22Rv1 (cell line): ENCODE data around the gene C1QTNF8.

ENCODE experiments used
- H3K27ac ChIP-seq: fragments of 450-650 bp; 2 replicates; pipeline ENCODE4 v1.5.1; 2017
- ZFX ChIP-seq: fragments of 450-650 bp; IDR thresholded peaks from 2 replicates; pipeline ENCODE4 v1.6.1; 2017; ENCODE audit warnings: antibody characterized with exemption, borderline replicate concordance
- TF ChIP-seq, protein P1 (sequence below): fragments of 450-650 bp; IDR thresholded peaks from 2 replicates; pipeline ENCODE4 v1.5.1; 2017; ENCODE audit warnings: mild to moderate bottlenecking

The C1QTNF8 gene

DNA sequence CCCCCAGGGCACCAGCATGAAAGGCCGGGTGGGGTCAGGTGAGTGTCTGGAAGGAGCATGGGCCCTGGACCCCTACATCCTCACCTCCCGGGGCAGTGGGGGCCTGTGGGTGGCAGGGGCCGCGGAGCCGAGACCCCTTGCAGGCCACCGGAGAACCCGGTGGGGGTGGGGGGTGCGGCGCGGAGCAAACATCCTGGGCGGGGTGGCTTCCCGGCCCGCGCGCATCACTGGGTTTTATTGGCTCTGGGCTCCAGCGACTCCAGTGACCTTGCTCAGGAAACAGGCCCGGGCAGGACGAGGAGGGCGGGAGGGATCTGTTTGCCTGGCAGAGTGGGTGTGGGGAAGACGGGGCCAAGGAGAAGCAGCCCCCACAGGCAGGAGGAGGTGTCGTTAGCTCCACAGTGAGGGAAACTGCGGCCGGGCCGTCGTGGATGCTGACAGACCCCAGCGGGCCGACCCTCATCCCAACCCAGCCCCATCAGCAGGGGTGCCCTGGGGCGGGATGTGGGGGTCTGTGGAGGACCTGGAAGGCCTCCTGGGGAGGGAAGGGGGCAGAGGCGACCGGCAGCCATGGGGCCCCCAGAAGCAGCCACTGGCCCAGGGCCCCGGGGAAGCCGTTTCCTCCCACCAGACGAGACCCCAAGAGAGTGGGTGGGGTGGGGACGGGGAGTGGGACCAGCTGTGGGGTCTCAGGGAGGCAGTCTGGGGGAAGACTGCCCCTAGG is 12.9 kb downstream of the C1QTNF8 start:
- TF ChIP-seq, protein P1, sequence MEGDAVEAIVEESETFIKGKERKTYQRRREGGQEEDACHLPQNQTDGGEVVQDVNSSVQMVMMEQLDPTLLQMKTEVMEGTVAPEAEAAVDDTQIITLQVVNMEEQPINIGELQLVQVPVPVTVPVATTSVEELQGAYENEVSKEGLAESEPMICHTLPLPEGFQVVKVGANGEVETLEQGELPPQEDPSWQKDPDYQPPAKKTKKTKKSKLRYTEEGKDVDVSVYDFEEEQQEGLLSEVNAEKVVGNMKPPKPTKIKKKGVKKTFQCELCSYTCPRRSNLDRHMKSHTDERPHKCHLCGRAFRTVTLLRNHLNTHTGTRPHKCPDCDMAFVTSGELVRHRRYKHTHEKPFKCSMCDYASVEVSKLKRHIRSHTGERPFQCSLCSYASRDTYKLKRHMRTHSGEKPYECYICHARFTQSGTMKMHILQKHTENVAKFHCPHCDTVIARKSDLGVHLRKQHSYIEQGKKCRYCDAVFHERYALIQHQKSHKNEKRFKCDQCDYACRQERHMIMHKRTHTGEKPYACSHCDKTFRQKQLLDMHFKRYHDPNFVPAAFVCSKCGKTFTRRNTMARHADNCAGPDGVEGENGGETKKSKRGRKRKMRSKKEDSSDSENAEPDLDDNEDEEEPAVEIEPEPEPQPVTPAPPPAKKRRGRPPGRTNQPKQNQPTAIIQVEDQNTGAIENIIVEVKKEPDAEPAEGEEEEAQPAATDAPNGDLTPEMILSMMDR: no peak
- no peak for TF ChIP-seq ZFX
- H3K27ac ChIP-seq: no peak overlapping the region

DNA sequence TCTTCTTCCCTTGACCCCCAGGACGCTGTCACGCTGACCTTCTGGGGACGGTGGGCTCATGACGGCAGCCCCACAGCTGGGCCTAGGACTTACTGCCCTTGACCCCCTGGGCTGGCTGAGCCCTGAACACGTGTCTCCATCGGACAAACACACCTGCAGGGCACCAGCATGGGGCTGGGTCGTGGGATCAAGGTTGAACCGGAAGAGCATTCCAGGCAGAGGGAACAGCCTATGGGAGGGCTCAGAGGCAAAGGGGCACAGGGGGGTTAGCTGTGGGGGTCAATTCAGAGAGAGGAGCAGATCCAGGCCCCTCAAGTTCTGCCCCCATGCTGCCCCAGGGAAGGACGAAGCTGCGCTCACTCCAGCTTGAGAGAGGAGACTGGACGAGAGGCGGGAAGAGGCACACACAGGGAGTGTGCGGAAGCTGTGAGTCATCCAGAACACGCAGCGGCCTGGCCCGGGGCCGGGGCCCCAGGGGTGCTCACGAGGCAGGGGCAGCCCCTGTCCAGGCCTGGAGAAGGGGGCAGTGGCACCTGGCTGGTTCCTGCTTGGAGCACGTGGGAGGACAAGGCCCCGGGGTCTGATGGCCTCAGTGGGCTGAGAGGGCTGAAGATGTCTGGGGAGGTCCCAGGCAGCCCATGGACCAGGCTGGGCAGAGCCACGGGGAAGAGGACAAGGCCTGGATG is 13.6 kb downstream of the C1QTNF8 start:
- TF ChIP-seq, protein P1: no peak
- TF ChIP-seq ZFX: no peak
- H3K27ac ChIP-seq: no peak overlapping the region

DNA sequence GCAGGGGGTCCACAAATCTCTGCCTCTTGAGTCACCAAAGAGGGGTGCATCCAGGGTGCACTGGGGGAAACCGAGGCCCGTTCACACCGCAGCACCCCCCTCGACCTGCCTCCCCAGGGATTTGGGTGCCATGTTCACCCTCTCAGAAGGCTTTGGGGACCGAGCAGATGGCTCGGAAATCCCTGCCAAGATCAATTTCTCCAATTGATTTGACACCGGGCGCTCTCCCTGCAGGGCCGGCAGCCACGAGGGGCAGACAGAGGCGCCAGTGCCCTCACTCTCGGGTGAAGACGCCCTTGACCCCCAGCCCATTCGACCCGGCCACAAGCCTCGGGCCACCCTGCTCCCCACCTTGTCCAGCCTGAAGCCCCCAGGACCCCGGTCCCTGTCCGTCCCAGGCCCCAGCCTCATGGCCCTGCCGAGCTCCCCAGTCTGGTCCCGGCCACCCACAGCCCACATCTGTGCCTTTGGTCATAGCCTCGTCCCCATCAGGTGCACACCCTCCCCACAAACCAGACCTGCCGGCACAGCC is 14.2 kb downstream of the C1QTNF8 start:
- no peak overlapping the region for H3K27ac ChIP-seq
- TF ChIP-seq, protein P1: no peak
- TF ChIP-seq ZFX: no peak

DNA sequence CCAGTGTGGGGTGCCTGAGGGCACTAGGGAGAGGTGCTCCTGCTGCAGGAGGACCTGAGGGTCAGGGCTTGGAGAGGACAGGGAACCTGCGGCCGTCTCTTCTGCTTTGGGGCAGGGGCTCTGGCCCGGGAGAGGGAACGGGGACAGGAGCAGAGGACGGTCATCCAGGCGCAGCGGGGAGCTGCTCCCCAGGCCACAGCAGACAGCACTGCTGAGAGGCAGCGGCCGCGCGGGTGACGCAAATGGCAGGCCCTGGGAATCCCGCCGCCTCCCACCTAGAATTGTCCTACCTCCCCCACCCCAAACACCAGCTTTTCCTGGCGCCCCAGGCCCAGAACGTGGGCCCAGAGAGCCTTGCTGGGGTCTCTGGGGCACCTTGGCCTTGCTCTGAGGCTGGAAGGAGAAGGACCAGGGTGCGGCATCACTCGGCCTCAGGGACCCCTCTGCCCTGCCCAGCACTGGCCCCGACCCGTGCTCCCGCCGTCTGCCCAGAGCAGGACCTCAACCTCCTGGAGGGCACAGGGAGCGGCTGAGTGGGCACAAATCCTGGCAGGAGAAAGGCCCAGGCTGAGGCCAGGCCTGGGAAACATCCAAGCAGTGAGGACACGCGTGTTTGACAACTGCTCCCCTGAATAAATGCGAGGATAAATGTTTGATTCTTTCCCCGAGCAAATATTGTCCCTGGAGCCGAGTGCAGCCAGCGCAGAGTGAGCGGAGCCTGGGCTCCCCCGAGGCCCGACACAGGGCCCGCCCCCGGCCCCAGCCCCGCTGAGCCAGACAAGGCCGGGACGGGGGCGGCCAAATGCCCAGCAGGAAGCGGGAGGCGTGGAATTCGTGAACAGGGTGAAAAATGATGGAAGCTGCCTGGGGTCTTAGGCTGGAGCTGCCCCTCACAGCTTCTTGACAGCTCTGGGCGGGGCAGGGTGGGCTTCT is 15.0 kb downstream of the C1QTNF8 start:
- TF ChIP-seq, protein P1: no peak
- TF ChIP-seq ZFX: no peak
- H3K27ac ChIP-seq: no peak overlapping the region

DNA sequence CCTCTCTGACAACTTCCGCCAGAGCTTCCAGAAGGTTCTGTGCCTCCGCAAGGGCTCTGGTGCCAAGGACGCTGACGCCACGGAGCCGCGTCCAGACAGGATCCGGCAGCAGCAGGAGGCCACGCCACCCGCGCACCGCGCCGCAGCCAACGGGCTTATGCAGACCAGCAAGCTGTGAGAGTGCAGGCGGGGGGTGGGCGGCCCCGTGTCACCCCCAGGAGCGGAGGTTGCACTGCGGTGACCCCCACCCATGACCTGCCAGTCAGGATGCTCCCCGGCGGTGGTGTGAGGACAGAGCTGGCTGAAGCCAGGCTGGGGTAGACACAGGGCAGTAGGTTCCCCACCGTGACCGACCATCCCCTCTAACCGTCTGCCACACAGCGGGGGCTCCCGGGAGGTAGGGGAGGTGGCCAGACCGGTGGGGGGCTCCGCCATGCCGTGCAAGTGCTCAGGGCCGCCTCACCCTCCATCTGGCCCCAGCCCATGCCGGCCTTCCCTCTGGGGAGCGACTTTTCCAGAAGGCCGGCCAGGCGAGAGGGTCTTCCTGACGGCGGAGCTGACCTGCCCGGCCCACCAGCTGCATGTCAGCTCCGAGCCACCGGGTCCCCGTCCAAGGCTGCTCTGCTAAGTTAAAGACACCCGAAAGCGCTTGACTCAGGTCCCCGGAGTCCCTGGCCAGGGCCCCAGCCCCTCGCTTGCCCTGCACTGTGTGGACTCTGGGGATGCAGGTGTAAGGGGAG is 16.1 kb downstream of the C1QTNF8 start:
- H3K27ac ChIP-seq: no peak overlapping the region
- TF ChIP-seq ZFX: no peak
- TF ChIP-seq, protein P1: no peak

DNA sequence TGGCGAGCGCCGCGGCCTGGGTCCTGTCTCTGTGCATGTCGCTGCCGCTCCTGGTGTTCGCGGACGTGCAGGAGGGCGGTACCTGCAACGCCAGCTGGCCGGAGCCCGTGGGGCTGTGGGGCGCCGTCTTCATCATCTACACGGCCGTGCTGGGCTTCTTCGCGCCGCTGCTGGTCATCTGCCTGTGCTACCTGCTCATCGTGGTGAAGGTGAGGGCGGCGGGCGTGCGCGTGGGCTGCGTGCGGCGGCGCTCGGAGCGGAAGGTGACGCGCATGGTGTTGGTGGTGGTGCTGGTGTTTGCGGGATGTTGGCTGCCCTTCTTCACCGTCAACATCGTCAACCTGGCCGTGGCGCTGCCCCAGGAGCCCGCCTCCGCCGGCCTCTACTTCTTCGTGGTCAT is 16.7 kb downstream of the C1QTNF8 start:
- TF ChIP-seq, protein P1: no peak
- TF ChIP-seq ZFX: no peak
- no peak overlapping the region for H3K27ac ChIP-seq
